ENCODE results near the gene PHOX2A.

PHOX2A gene

DNA sequence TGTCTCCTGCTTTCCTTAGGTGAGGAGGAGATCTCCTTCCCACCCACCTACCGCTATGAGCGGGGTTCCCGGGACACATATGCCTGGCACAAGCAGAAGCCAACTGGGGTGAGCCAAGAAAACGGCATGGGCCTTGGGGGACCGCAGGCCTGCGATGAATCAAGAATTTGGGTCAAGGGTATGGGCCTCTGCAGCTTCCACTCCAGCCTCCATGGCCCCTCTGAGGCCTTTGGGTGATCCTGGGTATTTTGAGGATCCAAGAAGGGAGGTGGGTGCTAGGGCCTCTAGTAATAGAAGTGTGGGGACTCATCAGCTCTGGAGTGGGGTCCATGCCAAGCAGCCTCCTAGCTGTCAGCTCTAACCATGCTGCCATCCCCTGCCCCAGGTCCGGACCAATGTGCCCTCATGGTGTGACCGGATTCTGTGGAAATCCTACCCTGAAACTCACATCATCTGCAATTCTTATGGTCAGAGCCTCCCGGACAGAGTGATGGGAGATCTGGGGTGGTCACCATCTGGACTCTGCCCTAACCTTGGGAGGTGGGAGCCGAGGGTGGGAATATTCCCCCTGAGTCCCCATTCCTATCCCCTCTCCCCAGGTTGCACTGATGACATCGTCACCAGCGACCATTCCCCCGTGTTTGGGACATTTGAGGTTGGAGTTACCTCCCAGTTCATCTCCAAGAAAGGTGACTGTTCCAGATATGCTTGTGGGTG, 10.8 kb downstream of the PHOX2A start:
- no peak for DNase-seq

DNA sequence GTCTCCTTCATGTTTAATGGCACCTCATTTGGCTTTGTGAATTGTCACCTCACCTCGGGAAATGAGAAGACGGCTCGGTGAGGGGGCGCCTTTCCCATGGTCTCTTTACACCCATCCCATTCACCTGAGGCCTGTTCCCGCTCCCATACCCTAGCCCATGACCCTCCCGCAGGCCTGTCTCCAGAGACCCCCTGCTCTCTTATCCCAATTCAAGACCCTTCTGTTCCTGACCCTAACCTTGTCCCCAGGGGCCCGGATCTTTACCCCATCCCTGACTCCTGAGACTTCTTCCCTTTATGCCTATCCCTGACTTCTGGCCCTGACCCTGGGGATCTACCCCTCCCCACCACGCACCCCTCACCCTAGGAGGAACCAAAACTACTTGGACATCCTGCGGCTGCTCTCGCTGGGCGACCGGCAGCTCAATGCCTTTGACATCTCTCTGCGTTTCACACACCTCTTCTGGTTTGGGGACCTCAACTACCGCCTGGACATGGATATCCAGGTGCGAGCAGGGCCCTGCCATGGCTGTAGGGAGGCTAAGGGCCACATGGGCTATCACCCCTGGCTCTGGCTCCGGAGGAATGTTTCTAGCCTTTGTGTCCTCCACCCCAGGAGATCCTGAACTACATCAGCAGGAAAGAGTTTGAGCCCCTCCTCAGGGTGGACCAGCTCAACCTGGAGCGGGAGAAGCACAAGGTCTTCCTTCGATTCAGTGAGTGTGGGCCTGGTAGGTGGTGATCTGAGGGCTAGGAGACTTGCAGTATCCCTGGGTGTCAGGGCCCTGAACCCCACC, 11.5 kb downstream of the PHOX2A start:
- peak; percentile 35 for DNase-seq

DNA sequence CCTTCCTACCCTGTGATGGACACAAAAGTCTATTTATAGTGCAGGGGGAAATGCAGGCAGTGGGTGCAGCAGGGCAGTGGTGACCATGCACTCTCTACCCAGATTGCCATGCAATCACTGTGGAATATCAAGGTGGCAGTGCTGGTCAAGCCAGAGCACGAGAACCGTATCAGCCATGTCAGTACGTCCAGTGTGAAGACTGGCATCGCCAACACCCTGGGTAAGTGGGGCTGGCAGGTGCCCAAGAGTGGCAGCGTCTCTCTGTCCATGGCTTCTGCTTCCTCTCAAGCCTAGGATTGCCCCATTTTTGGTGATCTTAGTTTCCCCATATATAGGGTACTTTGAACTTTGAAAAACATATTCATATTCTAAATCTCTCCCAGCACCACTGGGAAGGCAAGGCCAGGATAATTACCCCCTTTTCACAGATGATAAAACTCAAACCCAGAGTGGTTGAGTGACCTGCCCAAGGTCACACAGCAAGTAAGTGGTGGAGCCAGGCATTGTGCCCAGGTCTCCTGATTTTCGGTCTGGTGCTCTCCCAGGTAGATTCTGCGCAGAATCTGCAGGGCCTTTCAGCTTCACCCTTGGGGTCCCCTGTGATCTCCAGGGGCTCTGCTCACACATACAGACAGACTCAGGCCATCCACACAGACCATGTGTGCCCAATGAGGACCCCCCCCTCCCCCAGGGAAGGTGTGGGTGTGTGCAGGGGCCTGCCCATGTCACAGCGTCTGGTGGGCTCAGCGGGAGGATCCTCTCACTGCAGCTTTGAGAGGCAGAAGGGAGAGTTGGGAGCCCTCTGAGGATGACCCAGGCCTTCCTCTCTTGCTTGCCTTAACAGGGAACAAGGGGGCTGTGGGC, 12.3 kb downstream of the PHOX2A start:
- DNase-seq: peak; percentile 41

DNA sequence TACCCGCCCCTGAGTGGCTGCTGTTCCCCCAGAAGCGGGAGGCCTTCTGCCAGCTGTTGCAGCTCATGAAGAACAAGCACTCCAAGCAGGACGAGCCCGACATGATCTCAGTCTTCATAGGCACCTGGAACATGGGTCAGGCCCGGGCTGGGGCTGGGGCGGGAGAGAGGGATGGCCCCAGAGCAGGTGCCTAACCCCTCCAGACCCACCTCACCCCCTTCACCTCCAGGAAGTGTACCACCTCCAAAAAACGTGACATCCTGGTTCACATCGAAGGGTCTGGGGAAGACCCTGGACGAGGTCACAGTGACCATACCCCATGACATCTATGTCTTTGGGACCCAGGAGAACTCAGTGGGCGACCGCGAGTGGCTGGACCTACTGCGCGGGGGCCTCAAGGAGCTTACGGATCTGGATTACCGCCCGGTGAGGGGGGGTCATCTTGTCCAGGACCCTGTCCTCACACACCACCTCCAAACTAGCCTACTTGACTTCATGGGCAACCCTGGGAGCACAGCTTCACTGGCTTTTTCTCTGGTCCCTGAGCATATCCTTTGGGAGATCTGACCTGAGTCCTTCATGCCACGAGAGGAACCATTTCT, 13.1 kb downstream of the PHOX2A start:
- DNase-seq: peak; percentile 21

DNA sequence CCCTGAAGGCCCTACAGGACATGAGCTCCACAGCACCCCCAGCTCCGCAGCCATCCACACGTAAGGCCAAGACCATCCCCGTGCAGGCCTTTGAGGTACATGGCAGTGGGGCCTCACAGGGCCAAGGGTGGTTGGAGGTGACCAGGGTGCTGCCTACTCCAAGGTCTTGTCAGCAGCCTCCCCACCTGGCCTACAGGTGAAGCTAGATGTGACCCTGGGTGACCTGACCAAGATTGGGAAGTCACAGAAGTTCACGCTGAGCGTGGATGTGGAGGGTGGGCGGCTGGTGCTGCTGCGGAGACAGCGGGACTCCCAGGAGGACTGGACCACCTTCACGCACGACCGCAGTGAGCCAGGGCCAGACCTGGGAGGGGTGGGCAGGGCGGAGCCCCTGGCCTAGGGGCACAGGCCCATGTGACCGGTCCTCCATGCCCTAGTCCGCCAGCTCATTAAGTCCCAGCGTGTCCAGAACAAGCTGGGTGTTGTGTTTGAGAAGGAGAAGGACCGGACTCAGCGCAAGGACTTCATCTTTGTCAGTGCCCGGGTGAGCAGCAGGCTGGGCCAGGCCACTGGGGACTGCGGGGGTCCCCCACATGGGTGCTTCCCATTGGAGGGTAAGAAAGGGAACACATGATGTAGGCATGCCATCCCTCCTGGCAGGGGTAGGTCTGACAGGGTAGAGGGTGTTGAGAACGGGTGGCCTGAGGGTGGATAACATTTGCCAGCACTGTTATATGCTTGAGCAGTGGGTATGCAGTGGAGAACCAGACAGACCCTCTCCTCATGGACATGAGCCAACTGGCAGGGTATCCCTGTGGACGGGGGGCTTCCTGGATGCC, 13.8 kb downstream of the PHOX2A start:
- DNase-seq: peak; percentile 38

DNA sequence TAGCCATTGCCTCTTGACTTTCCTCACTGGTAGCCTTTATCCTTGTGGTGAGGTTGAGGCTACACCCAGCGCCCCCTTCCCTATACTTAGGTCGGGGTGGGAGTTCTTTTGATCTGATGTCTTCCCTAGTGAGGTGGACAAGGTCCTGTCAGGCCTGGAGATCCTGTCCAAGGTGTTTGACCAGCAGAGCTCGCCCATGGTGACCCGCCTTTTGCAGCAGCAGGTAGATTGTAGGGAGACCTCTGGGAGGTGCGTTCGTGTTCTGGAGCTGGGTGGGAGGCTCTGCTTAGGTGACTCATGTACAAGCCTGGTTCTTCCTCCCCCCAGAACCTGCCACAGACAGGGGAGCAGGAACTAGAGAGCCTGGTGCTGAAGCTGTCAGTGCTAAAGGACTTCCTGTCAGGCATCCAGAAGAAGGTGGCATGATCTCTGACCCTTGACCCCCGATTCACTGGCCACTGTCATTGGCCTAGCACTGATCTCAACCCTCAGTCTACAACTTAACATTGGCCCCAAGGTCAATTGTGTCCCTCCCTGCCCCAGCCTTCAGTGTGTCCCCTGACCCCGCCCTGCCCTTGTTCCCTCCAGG, 14.5 kb downstream of the PHOX2A start:
- no peak for DNase-seq

DNA sequence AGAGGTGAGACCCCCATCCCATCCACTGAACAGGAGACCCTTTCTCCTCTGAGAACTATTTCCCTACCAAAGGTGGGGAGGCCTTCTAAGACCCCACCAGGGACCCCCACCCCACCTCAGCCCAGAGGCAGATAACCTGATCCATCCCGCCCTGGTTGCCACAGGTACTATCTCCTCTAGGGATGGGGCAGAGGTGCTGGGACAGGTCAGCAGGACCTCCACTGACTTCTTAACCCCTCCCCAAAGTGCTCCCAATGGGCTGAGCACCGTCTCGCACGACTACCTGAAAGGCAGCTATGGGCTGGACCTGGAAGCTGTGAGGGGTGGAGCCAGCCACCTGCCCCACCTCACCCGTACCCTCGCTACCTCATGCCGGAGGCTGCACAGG, 15.1 kb downstream of the PHOX2A start:
- DNase-seq: no peak

DNA sequence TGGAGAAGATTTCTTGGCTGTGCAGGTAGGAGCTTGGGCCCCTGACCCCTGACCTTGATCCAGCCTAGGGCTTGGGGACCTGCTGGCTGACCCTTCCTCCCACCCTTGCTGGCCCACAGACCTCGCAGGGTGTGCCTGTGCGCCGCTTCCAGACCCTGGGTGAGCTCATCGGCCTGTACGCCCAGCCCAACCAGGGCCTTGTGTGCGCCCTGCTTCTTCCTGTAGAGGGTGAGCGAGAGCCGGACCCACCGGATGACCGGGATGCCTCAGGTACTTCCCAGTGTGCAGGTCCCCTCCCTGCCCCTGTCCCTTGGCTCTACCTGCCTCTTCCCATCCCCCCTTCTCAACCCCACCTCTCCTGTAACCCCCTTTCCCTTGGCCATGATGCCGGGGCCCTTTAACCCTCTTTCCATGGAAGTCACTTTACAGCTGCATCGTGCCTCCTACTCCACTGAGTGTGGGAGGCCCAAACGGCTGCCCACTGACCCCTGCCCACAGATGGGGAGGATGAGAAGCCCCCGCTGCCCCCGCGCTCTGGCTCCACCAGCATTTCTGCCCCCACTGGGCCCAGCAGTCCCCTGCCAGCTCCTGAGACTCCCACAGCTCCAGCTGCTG, 15.6 kb downstream of the PHOX2A start:
- DNase-seq: no peak

DNA sequence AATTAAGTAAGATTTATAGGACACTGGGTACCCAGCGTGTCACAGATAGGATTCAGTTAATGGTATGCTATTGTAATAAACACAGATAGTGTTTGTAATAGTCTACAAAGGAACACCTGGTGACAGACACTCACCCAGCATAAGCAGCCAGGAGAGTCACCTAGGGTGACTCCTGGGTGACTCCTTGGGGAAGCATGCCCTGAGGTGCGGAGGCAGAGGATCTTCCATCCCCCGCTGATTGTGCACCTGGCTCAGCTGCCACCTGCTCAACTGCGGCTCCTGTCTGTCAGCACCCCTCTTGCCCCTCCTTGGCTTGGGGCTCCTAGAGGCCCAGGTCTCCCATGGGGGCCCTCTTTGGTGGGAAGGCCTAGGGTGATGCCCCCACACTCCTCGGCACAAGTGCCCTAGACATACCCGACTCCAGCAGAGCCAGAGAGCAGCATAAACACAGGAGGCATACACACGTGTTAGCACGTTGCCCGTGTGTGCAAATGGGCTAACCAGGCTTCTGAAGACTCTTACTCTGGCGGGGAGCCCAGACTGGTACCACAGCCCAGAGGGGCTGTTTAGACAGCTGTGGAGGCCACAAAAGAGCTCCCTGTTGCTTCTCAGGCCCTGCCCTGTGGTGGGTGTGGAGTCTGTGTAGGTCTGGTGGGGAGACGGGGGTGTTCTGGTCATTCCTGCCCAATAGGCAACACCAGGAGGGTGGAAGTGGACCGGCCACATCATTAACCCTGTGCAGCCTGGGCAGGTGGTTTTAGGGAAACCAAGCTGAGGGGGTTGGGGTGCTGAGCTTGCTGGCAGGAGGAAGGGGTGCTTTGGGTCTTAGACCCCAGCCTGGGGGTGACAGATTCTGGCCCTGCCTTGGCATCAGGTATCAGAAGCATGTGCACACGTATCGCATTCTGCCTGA, 16.4 kb downstream of the PHOX2A start:
- DNase-seq: peak; percentile 73

DNA sequence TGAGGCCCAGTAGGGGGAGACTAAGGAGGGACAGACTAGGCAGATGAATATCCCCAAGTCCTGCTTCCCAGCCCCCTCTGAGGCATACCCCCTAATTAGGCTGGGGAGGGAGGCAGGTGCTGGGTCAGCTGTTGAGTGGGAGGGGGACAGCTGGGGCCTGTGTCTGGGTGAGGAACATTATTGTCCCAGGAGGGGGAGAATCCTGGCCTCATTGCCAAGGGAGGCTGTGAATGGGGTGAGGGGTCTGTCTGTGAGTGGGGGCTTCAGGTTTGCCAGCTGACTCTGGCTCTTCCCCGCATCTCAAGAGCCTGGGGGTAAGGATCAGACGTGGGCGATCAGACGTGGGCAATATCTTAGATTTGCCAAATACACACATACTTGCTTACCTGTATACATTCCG, 17.3 kb downstream of the PHOX2A start:
- DNase-seq: no peak

DNA sequence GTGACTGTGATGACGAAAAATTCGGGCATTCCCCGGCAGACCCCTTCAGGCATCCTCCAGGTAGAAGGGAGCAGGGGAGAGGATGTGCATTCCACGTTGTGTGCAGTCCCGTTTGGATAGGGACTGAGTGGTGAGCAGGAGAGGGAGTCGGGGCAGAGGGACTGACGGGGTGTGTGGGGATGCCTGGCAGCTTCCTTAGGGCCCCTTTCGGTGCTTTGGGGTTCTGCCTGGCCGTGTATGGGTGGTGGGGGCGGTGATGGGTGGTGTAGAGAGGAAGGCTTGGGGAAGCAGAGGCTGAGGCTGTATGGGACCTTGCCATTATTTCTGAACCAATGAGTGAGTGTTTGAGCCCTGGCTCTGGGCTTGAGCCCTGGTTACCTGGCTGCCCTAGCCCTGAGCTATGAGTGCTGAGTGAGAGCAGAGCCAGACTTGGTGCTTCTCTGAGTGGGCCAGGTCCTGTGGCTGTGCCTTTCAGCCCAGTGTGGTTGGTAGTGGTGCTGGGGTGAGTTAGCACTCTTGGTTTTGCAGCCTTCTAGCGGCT, 18.5 kb downstream of the PHOX2A start:
- DNase-seq: no peak

DNA sequence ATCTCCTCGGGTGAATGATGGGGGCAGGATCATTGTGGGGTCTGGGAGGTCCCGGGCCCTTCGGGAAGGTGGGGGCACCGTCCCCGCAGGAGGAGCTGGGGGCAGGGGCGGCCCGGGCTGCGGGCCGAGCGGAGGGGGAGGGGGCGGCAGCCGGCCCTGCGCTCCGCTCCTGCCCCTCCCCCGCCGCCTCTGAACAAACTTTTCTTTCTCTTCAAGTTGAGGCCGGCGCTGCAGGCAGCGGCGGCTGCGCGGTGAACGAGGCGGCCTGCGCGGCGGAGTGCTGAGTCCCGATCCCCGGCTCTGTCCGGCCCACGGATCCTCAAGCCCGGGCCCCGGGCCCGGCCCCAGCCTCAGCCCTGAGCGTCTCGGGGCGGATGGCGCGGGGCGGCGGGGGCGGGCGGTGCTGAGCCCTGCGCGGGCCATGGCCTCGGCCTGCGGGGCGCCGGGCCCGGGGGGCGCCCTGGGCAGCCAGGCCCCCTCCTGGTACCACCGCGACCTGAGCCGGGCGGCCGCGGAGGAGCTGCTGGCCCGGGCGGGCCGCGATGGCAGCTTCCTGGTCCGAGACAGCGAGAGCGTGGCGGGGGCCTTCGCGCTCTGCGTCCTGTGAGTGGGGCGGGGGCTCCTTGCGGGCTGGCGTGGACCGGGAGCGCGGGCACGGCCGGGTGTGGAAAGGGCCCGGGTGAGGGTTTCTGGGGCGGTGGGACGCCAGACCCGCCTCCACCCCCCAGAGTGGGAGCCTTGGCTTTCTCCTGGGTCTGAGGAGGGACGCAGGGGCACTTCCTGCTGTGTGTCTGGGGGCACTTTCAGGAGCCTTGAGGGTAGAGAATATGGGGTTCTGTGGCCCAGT, 19.2 kb downstream of the PHOX2A start, which contains the start of gene INPPL1:
Gene INPPL1, plus strand, starts transcription at position 204 of the 847 bp plus-strand sequence. Its CDS starts 218 bp downstream, at position 422.
- peak; percentile 70 for DNase-seq

DNA sequence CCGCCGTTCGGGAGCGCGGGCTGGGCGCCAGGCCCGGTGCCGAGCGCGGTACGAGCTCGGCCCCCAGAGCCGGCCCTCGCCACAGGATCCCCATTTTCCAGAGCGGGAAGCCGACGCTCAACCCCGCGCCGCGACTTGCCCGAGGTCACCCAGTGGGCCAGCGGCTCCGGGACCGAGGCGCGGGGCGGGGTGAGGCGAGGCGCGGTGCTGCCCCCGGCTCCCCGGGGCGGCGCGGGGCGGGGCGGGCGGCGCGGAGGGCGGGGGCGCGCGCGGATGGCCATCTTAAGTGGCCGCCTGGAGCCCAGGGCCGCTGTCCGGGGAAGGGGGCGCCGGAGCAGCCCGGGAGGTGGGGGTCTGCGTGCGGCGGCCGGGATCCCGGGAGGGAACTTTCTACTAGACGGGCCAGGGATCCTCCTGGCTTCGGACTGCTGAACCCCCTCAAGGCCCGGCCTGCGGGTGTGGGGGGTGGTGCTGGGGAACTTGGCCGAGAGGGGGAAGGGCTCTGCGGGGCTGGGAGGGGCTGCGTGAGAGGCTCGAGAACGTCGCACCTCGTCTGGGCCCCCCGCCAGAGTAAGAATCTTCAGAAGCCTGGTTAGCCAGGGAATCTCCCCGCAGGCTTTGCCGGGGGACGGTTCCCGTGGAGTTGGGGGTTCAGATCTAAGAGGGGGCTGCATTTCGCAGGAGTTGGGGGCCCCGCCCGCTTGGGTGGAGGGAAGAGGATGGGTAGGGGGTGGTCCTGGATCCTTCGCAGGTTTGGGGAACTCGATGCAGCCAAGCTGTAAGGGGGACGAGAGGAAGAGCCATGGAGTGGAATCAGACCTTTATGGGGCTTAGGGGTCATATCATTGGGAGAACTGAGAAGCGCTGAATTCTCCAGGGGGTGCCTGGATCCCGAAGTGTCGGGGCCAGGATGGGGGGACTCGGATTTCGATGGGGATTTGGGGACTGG, 20.1 kb downstream of the PHOX2A start:
- DNase-seq: peak; percentile 91

DNA sequence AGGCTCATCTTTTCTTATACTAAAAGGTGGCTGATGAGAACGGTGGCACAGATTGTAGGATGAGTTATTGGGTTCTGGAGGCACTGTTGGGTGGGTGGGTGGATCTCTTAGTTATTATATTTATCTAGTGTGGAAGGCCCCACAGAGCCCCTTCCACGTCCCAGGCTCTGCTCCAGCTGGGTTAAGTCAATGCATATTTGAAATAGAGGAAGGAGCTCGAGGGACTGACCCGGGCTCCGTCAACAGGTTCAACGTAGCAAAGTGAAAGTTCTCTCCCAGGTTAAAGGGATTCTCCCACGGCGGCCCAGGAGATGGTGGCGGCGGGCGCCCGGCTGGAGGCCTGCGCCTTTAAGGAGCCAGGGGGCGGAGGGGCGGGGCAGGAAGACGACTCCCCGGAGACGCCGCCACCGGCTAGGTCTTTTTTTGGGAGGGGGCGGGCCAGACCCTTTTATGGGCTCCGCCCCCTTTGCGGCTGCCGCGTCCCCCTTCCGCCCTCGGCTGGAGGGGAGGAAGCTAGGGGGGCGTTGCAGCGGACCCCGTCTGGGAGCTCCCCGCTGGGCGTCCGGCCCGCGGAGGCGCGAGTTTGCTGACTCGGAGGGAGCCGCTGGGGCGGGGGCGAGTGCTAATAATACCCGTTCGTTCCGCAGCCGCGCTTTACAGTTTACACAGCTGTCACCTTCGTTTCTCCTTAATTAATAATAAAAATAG, 20.9 kb downstream of the PHOX2A start:
- peak; percentile 94 for DNase-seq

DNA sequence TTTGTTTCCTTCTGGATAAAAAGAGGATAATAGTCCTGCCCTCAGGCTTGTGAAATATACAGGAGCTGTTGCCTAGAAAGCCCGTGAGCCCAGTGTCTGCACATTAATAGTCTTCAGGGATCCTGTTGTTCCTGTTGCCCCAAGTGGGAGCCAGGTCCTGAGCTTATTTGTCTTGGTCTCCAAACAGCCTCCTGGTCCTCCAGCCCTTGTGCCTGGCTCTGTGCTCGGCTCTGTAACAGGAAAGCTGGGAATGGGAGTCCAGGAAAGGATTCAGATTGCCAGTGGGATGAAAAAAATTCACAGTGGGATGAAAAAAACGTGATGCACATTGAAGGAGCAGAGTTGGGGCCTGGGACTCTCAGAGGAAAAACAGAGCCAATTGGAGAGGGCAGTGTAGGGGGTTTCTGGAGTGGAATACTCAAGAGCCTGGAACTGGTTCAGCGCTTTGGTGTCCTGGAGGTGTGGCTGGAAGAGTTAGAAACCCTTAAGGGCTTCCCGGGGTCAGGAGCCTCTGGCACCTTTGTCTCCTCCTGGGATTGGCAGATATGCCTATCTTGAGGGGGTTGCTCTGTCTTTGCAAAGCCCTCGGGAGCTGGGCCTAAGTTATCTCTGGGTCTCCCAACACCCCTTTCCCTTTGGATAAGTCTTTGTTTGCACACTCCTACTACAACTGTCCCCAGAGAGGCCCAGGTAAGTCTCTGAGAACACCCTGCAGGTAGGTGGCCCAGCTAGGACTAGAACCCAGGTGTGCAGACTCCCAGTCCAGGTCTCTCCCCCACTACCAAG, 21.7 kb downstream of the PHOX2A start:
- DNase-seq: no peak

Data from right forelimb (tissue), 1 donor.